BJ (cell line): Measurements from ENCODE around the gene KDM5B. TPM values are rescaled to one million over a fixed set of nuclear protein-coding genes. Genes with fewer than 3 reads are reported as not detected.

Experiments
- CTCF ChIA-PET: fragments of 350-600 bp; formaldehyde crosslinking; extraction: SDS; loops from one replicate; lab custom pipeline; 2021; ENCODE audit warnings: antibody characterized with exemption, inconsistent platforms; lab: Yijun Ruan, JAX
- POLR2A ChIA-PET: fragments of 300-600 bp; sonication (Branson Sonifier 250); formaldehyde crosslinking; extraction: SDS; loops from one replicate; lab custom pipeline; 2021; ENCODE audit warnings: antibody characterized with exemption; lab: Charles Lee
- DNase-seq: peaks from one replicate; pipeline ENCODE4 v3.0.0-alpha.2; 2011; ENCODE audit warnings: low read depth
- H3K27me3 ChIP-seq: 2 replicates; pipeline ENCODE4 v1.6.0; 2011; ENCODE audit warnings: low read length; ENCODE audit not compliant: control insufficient read depth, insufficient read depth
- H3K36me3 ChIP-seq: 2 replicates; pipeline ENCODE4 v1.5.1; 2011; ENCODE audit warnings: low read length; ENCODE audit not compliant: control insufficient read depth, insufficient read depth
- H3K4me3 ChIP-seq: 2 replicates; pipeline ENCODE4 v1.5.1; 2011; ENCODE audit warnings: low read depth, mild to moderate bottlenecking, control low read depth, low read length
- polyA plus RNA-seq: library from polyadenylated mRNA; depleted of rRNA; stranded (reverse); fragments of >200 nt; gene quantifications from 2 replicates; pipeline ENCODE4 v1.2.3, GENCODE V29; 2011
- TF ChIP-seq, protein P1 (sequence below): IDR thresholded peaks from 2 replicates; pipeline ENCODE4 v1.5.1; 2011; ENCODE audit warnings: low read depth, mild to moderate bottlenecking, control low read depth, inconsistent platforms, low read length, moderate library complexity; ENCODE audit not compliant: insufficient read depth

KDM5B gene
- polyA plus RNA-seq, 1 experiment: 39.6 TPM

DNA sequence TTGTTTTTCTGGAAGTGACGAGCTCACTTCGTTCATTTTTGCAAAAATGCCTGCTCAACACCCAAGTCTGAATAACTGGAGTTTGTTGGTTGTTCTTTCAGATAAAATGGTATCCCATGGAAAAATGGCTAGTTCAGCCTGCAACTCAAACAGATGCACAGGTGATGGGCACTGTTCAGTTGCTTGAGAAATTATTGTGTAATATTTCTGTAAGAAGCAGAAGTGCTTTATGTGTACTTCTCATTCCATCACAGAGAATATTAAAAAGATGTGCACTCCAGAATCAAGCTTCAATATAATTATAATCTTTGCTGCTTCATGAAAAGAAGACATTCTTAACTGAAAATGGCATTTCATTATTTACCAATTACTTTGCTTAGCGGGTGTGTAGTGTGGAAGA lies 107.0 kb downstream of the KDM5B start:
- Histone ChIP-seq H3K4me3 (no peak overlapping the region), H3K36me3 (no peaks in the 10 kb centered on the region), H3K27me3 (peaks cover 27% of the 10 kb centered on the region)
- DNase-seq: no peak
- TF ChIP-seq, protein P1, sequence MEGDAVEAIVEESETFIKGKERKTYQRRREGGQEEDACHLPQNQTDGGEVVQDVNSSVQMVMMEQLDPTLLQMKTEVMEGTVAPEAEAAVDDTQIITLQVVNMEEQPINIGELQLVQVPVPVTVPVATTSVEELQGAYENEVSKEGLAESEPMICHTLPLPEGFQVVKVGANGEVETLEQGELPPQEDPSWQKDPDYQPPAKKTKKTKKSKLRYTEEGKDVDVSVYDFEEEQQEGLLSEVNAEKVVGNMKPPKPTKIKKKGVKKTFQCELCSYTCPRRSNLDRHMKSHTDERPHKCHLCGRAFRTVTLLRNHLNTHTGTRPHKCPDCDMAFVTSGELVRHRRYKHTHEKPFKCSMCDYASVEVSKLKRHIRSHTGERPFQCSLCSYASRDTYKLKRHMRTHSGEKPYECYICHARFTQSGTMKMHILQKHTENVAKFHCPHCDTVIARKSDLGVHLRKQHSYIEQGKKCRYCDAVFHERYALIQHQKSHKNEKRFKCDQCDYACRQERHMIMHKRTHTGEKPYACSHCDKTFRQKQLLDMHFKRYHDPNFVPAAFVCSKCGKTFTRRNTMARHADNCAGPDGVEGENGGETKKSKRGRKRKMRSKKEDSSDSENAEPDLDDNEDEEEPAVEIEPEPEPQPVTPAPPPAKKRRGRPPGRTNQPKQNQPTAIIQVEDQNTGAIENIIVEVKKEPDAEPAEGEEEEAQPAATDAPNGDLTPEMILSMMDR: no peak
- ChIA-PET CTCF (interaction anchor here (1.8 to 2.2 kb wide), 3 partner anchors 9 to 22 kb away, joined by 4 to 8 read pairs (median 5); no protein-coding TSS in a partner anchor), POLR2A (no interaction called here)

DNA sequence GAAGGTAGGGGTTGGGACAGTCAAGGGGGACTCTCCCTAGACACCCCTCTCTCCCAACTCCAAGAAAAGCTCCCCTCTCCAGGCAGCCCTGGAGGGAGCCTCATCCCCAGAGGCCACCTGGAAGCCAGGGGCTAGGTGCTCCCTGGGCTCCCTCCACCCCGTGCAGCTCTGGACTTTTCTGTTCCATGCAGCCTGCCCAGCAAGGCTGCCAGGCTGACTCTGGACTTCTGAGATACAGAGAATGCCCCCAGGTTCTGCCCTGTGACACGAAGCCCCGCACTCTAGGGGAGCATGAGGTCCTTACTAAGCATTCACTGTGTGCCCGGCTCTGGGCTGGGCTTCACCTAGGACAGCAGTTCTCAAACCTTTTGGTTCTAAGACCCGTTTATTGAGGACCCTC lies 108.2 kb downstream of the KDM5B start:
- H3K27me3 ChIP-seq: peaks cover 24% of the 10 kb centered on the region
- H3K36me3 ChIP-seq: no peaks in the 10 kb centered on the region
- TF ChIP-seq, protein P1: no peak
- ChIA-PET CTCF (interaction anchor here (0.9 to 2.2 kb wide), 5 partner anchors 8 to 510 kb away, joined by 3 to 8 read pairs (median 4); no protein-coding TSS in a partner anchor), POLR2A (interaction anchor here (0.6 kb wide), 1 partner anchor 10 kb away, joined by 5 read pairs; the partner anchor contains the start of gene SYT2)
- no peak for DNase-seq
- H3K4me3 ChIP-seq: no peak overlapping the region

- H3K4me3 ChIP-seq: no peak overlapping the region
- ChIA-PET CTCF (no interaction called here), POLR2A (no interaction called here)
- DNase-seq: no peak
- no peaks in the 10 kb centered on the region for H3K36me3 ChIP-seq
- H3K27me3 ChIP-seq: peaks cover 15% of the 10 kb centered on the region
- TF ChIP-seq, protein P1: no peak
Observed at GRCh38 chr1:202698276-202698675, 109.9 kb downstream of the KDM5B start.

GRCh38 chr1:202697038-202697437 lies 111.2 kb downstream of the KDM5B start:
- peaks cover 14% of the 10 kb centered on the region for H3K27me3 ChIP-seq
- H3K36me3 ChIP-seq: no peaks in the 10 kb centered on the region
- H3K4me3 ChIP-seq: no peak overlapping the region
- TF ChIP-seq, protein P1: no peak
- ChIA-PET POLR2A (no interaction called here), CTCF (interaction anchor here (1.1 kb wide), 1 partner anchor 19 kb away, joined by 3 read pairs; no protein-coding TSS in a partner anchor)
- no peak for DNase-seq

GRCh38 chr1:202694314-202694713 lies 113.9 kb downstream of the KDM5B start:
- TF ChIP-seq, protein P1: no peak
- POLR2A ChIA-PET: no interaction called here
- CTCF ChIA-PET: no interaction called here
- DNase-seq: no peak
- H3K4me3 ChIP-seq: no peak overlapping the region
- no peaks in the 10 kb centered on the region for H3K36me3 ChIP-seq
- peaks cover 10% of the 10 kb centered on the region for H3K27me3 ChIP-seq
